Heart right ventricle (tissue), 16 donors: ENCODE measurements around the gene MRPL17. TPM values are rescaled to one million over a fixed set of nuclear protein-coding genes. Genes with fewer than 3 reads are reported as not detected.

Experiments
- ATAC-seq, 8 donors: fragments of 200-7000 bp; cut with Tn5 transposase; one replicate each; pipeline ENCODE4 v1.9.1; 2020; ENCODE audit warnings: mild to moderate bottlenecking in 8 of 8, moderate library complexity in 8 of 8, moderate number of reproducible peaks in 1 of 8
- DNase-seq, 2 donors: peaks; one replicate each; pipeline ENCODE4 v3.0.0-alpha.2; 2020
- H3K27ac ChIP-seq, 10 donors: fragments of 200-600 bp; sonication (generic) in 2 of 10; one replicate each; pipeline versions ENCODE4 v1.5.0 to v1.8.0; 2020 to 2022; ENCODE audit warnings: mild to moderate bottlenecking in 3 of 10
- H3K27me3 ChIP-seq, 7 donors: fragments of 200-600 bp; one replicate each; pipeline ENCODE4 v1.8.0; 2021 to 2022; ENCODE audit warnings: mild to moderate bottlenecking in 2 of 7
- H3K36me3 ChIP-seq, 9 donors: fragments of 200-600 bp; sonication (generic) in 1 of 9; one replicate each; pipeline versions ENCODE4 v1.5.0 to v1.8.0; 2020 to 2022; ENCODE audit warnings: mild to moderate bottlenecking in 2 of 9
- H3K4me1 ChIP-seq, 9 donors: fragments of 200-600 bp; sonication (generic) in 1 of 9; one replicate each; pipeline versions ENCODE4 v1.5.0 to v1.8.0; 2020 to 2022; ENCODE audit warnings: mild to moderate bottlenecking in 4 of 9
- H3K4me3 ChIP-seq, 10 donors: fragments of 200-600 bp; sonication (generic) in 2 of 10; one replicate each; pipeline versions ENCODE4 v1.5.0 to v1.8.0; 2020 to 2022; ENCODE audit warnings: mild to moderate bottlenecking in 7 of 10, moderate library complexity in 2 of 10
- H3K9me3 ChIP-seq, 11 donors: fragments of 200-600 bp in 10 of 11; sonication (generic) in 2 of 11; one replicate each; pipeline versions ENCODE4 v1.5.0 to v1.8.0; 2013 to 2022; ENCODE audit warnings: mild to moderate bottlenecking in 2 of 11, control low read depth in 1 of 11, moderate library complexity in 1 of 11
- WGBS, 2 donors: extraction: QIAGEN DNeasy Blood & Tissue Kit; methylation state at CpG; one replicate each; pipeline ENCODE4 v1.1.7; 2013; ENCODE audit warnings: inconsistent platforms in 1 of 2; 5-methylcytosine and 5-hydroxymethylcytosine counted together
- intact Hi-C, 10 donors: fragments of 100-400 bp; cut with DNase I; formaldehyde crosslinking; loops; one replicate each; pipeline versions ENCODE4 v1.11.1 to v1.14.2; 2022
- polyA plus RNA-seq, 2 donors: library from polyadenylated mRNA; stranded (reverse); fragments of 200-250 nt; gene quantifications; one replicate each; pipeline ENCODE4 v1.2.3, GENCODE V29; 2013
- total RNA-seq, 10 donors: library from RNA; stranded (reverse); fragmentation: NEBNext Ultra II Directional in 3 of 10; extraction: Animal tissue kit (Norgen Biotek cat#: 25700) in 3 of 10; gene quantifications; one replicate each; pipeline versions ENCODE4 v1.2.1 to v1.2.4, GENCODE V29; 2021 to 2023
- TF ChIP-seq, protein P1 (sequence below), 9 donors: fragments of 200-600 bp; sonication (generic) in 2 of 9; IDR thresholded peaks; one replicate each; pipeline versions ENCODE4 v1.5.0 to v1.8.0; 2021 to 2022; ENCODE audit warnings: antibody characterized with exemption in 9 of 9, mild to moderate bottlenecking in 5 of 9, moderate library complexity in 1 of 9
- donor health status: Arrhythmogenic right ventricular cardiomyopathy.
- donor health status: ischemic (EF 13 %, LVEDD 7.1; RV severe dilation, severe dysfunction).
- donor health status: healthy with polysubstance abuse.
- donor health status: DM: no; HTN: yes; CAD: no.
- donor health status: DM: no; HTN: no; CAD: no.
- donor health status: ischemic (EF 25% LVEDD 6.9; RV normal size, moderate dysfunction).
- donor health status: ischemic (EF 25% LVEDD 5.7; RV mildly dilated, moderate dysfunction).
- donor health status: healthy.
- donor health status: DM: yes; HTN: yes; CAD: no.
- donor health status: Ischemic cardiomyopathy.
- donor health status: ischemic (EF 35%, LVEDD 5.7; RV mildly dilated, moderate dysfunction).
- donor health status: nonischemic (EF 11% LVEDD 7.7; RV severe dilation, severe dysfunction).
- donor health status: DM: yes; HTN: yes; CAD: no.
- donor health status: PGD.
- donor health status: ischemic (EF 29% LVEDD 5.4; RV normal size, mild dysfunction).
- donor health status: nonischemic (EF 23%, LVEDD 6.1; RV moderate dilation, normal function).

MRPL17 gene
- total and polyA plus RNA-seq, 12 donors = 36.7 to 69.1 (median 49.2) TPM

DNA sequence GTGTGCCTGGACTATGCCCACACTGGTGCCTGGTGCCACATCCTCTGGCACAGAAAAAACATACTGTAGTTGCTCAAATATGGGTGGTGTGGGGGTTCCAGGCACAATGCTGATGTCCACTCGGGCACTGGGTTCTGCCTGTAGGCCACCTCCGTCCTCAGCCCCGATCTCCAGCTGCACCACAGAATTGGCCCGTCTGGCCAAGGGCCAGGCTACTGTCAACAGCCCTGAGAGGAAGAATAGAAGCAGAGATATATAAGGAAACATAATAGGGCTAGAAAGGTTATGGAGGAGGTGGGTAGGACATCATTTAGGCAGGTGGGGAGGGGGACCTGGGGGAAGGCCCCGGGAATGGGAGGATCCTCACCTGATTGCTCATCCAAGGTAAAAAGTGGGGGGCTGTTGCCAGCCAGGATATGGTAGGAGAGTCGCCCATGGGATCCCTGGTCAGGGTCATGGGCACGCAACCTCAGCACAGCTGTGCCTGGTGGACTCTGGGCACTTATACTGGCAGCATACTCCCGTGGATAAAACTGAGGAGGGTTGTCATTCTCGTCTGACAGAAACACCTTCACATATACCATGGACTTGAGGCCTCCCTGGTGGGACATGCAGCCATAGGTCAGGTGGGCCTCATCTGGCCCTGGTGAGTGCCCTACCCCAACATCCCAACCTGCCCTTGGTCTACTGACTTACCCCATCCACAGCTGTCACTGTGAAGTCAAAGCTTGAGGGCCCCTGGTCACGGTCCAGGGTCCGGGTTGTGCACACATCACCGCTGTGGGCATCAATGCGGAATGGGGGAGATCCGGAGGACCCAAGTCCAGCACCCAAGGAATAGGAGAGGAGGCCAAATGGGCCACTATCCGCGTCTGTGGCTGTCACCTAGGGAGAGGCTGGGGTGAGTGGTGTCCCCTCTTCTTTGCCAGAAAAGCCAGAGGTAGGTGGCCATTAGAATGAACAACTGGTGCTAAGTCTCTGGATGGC is 49.4 kb downstream of the MRPL17 start:
- TF ChIP-seq, protein P1, sequence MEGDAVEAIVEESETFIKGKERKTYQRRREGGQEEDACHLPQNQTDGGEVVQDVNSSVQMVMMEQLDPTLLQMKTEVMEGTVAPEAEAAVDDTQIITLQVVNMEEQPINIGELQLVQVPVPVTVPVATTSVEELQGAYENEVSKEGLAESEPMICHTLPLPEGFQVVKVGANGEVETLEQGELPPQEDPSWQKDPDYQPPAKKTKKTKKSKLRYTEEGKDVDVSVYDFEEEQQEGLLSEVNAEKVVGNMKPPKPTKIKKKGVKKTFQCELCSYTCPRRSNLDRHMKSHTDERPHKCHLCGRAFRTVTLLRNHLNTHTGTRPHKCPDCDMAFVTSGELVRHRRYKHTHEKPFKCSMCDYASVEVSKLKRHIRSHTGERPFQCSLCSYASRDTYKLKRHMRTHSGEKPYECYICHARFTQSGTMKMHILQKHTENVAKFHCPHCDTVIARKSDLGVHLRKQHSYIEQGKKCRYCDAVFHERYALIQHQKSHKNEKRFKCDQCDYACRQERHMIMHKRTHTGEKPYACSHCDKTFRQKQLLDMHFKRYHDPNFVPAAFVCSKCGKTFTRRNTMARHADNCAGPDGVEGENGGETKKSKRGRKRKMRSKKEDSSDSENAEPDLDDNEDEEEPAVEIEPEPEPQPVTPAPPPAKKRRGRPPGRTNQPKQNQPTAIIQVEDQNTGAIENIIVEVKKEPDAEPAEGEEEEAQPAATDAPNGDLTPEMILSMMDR (IDR thresholded peaks at IDR 0.05) = no peak
- ATAC-seq (peak in 5 of 8 donors; percentile 41 to 69 (median 49)), DNase-seq (peak; percentile 57 to 70)
- Histone ChIP-seq H3K4me1 (peaks cover 8 to 59% (median 55%) of the 10 kb centered on the region in 9 donors), H3K36me3 (peaks cover 0 to 58% (median 11%) of the 10 kb centered on the region in 9 donors), H3K27ac (peak overlapping the region in 3 of 10 donors; percentile 22 to 87 (median 85)), H3K4me3 (no peak overlapping the region), H3K9me3 (no peaks in the 10 kb centered on the region), H3K27me3 (no peaks in the 10 kb centered on the region)
- intact Hi-C loops = no loop called here
- 68 to 79% methylated on average over 16 of the region's 16 CpGs for WGBS, 2 donors

DNA sequence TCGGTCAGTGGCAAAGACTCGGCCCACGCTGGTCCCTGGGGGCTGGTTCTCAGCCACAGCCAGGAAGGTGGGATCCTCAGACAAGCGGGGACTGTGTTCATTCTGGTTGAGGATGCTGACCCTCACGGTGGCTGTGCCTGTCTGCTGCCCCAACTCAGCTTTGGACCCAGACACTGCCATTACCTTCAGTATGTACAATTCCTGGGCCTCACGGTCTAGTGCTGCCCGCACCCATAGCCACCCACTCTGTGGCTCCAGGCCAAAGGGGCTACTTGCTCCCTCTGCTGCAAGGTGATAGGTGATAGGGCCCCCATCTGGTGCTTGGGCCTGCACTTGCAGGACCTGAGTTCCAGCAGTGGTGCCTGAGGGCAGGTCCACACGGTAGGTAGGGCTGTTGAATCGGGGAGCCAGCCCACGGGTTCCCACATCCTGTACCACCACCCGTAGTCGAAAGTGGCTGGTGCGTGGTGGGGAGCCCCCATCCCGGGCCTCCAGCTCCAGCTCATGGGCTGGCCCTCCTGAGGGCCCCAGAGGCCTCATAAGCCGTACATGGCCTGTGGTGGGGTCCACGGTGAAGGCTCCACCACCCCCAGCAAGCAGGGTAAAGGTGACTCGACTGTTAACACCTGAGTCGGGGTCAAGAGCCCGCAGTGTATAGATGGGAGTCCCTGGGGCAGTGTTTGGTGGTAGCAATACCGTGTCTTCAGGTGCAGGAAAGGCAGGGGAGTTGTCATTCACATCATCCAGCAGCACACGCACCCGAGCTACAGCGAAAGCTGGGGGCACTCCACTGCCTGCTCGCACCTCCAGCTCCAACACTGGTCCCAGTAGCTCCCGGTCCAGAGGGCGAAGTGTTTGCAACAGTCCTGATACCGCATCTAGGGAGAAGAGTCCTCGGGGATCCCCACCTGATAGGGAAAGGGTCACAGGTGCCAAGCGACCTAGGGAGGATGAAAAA is 50.7 kb downstream of the MRPL17 start:
- no peak for DNase-seq
- peaks cover 3 to 46% (median 42%) of the 10 kb centered on the region in 9 donors for H3K4me1 ChIP-seq

DNA sequence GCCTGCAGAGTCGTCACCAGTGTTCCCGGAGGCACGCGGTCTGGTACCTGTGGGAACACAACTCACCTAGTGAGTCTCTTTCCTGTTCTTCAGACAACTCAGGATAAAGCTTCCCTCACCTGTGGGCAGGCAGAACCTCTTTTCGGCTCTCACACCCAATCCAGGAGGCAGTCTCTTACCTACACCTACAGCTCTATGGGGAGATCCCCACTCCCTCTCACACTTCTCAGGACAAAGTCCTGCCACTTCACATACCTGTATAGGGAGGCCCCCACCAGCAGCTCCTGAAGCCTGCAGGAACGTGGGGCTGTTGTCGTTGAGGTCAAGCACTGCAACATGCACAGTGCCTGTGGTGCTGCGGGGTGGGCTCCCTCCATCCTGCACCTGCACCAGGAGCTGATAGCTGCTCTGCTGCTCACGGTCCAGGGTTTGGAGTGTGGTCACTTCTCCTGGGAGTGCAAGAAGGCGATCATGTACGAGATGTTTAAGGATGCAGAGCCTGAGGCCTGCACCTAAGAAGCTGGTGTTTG is 51.7 kb downstream of the MRPL17 start:
- WGBS, 2 donors = 89 to 91% methylated on average over 11 of the region's 11 CpGs
- Histone ChIP-seq H3K4me1 (peaks cover 2 to 37% (median 33%) of the 10 kb centered on the region in 9 donors), H3K9me3 (no peaks in the 10 kb centered on the region), H3K27me3 (no peaks in the 10 kb centered on the region), H3K4me3 (no peak overlapping the region), H3K36me3 (peaks cover 0 to 81% (median 19%) of the 10 kb centered on the region in 9 donors), H3K27ac (no peak overlapping the region)
- DNase-seq (no peak), ATAC-seq (no peak)
- intact Hi-C loops = no loop called here
- TF ChIP-seq, protein P1 (IDR thresholded peaks at IDR 0.05) = no peak

More for the DNA sequence above, 50.7 kb downstream of the MRPL17 start:
- no peak overlapping the region for H3K4me3 ChIP-seq
- peaks cover 0 to 71% (median 17%) of the 10 kb centered on the region in 9 donors for H3K36me3 ChIP-seq
- no peaks in the 10 kb centered on the region for H3K9me3 ChIP-seq
- no peak for ATAC-seq
- H3K27ac ChIP-seq = no peak overlapping the region
- intact Hi-C loops = no loop called here
- H3K27me3 ChIP-seq = no peaks in the 10 kb centered on the region
- 92 to 96% methylated on average over 29 of the region's 29 CpGs for WGBS, 2 donors
- TF ChIP-seq, protein P1 (IDR thresholded peaks at IDR 0.05) = no peak
